AML-193 (cell line): Measurements from ENCODE around the gene ZNF776.
"Not testable (repeated sequence)": the region's sequence is repeated elsewhere in the genome, so short reads cannot be mapped to it uniquely, and the experiment has no call there.

Experiments used
- DNase-seq, 2 experiments: peaks; one replicate each; lab custom pipeline; 2025; lab: John Stamatoyannopoulos, UW

Gene ZNF776

DNA sequence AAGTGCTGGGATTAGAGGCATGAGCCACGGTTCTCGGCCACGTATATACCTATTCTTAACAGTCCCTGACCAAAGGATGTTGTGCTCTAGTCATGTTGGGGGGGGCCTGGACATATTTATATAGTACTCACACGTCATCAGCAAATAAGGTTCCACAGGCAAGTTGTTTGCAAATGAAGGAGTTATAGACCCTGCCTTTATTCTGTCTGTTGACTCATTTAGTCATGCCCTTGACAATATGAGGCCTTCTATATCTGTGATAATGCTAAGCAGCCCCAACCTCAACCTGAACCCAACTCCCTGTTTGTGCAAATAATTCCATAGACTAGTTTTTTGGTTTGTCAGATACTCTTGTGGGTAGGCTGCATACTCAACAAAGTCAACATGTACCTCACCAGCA is 31.7 kb downstream of the ZNF776 start:
- DNase-seq: no peak

GRCh38 chr19:57779220-57779845 is 32.7 kb downstream of the ZNF776 start:
- DNase-seq: no peak

DNA sequence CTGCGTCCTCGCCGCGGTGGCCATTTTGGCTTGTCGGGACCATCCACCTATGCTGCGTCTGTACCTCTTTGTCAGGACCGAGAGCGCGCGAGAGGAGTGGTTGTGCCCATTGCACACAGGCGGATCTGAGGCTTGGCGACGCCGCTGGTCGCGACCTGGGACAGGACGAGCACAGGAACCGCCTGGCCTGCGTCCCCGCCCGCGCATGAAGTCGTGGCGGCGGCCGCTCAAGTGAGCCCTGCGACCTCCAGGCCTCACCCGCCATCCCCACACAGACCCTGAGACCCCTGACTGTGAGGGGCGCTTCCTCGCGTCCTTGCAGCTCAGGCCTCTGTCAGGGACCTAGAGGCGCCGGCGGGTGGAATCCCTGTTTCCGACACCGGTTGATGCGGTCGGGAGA is 39.7 kb downstream of the ZNF776 start:
- no peak for DNase-seq

DNA sequence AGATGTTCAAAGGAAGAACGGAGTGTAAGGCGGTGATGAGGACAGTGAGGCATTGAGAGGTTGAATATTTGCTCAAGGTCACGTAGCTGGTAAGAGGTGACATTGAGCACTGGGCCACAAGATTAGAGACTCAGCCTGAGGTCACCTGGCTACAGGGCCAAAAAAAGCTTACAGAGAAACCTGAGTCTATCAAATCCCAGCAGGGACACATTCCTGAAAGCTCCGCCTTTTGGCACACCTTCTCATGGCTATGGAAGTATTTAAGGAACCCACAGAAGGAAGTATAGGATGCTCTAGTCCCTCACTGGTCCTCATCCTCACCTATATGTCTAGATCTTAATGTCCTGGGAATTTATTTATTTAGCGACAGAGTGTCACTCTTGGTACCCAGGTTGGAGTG is 40.3 kb downstream of the ZNF776 start:
- no peak for DNase-seq

DNA sequence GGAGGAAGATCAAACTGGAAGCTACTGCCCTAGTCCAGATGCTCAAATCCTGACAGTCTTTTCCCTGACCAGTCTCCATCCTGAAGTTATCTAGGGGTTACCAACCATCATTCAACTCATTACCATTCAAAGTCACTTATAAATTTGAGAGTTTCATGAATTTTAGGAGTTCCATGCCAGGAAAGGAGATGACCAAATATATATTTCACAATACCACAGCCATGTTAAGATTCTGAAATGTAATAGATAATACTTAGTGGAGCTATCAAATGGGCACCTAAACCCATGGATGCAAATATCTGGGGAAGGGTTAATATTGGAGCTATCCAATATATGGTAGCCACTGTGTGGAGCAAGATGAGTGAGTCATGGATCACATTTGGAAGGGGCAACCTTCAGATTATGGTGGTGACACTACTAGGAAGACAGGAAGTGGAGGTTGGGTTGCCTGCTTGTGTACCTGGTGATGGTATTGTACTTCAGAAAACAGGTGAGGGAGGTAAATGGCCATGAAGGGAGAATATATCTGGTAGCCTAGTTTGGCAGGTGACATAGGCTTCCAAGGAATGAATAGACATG is 41.6 kb downstream of the ZNF776 start:
- DNase-seq: no peak

DNA sequence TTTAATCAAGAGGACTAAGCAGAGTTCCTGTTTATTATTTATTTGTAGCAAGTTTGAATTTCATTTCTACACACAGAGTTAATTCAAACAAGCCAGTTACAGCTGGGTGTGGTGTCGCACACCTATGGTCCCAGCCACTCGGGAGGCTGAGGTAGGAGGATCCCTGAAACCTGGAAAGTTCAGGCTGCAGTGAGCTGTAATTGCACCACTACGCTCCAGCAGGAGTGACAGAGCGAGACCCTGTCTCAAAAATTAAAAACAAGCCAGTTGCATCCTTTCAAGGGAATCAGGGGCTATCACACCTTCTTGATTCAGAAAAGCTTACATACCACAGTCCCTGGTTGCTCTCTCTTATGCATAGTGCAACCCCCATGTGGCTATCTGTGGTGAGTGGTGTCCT is 42.7 kb downstream of the ZNF776 start:
- DNase-seq: no peak

DNA sequence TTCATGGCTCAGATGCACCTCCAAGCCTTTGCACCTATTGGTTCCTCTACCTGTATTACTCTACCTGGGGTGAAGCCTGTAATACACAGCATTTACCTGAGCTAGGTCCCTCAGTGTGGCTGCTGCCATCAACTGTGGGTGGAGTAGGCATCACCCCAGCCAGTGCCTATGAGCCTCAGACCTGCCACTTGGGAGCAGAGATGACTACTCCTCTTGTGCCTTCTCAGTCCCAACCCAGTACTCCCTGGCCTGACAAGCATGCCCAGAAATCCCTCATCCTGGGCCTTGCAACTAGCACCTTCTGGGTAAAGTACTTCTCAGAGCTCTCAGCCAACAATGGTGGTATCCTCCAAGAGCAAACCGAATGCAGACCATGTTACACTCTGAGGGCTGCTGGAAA is 50.0 kb downstream of the ZNF776 start:
- not testable (repeated sequence) for DNase-seq

GRCh38 chr19:57800696-57801095 is 54.1 kb downstream of the ZNF776 start:
- DNase-seq: no peak

DNA sequence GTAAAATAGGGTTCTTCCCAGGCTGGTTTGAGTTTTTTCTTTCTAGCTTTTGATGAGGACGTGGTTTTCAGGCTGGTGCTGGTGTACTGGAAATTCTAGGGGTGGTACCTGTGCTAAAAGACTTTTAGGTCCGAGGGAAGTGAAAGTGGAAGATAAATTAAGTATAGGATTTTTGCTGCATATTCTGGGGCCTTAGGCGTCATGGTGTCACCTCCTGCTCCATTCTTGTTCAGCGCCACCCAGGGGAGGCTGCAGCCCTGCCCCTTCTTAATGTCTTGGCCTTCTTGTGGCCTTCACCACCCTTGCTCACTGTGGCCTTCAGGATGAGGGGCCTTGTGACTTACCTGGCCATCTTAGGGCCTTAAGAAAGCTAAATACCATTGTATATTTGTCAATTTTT is 55.7 kb downstream of the ZNF776 start:
- no peak for DNase-seq

DNA sequence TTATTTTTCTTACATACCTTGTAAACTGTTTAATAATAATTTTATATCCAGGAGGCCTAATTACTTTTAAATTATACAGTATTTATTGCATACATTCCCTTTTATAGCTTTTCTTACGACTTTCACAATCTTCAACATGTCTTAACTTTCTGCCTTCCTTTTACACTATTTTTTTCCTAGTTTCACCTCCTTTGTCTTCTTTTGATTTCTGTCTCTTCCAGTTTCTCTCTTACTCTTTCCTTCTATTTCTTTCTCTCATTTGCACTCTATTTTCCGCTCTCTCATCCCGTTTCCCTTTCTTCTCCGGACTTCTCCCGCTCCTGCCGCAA is 56.6 kb downstream of the ZNF776 start:
- no peak for DNase-seq

DNA sequence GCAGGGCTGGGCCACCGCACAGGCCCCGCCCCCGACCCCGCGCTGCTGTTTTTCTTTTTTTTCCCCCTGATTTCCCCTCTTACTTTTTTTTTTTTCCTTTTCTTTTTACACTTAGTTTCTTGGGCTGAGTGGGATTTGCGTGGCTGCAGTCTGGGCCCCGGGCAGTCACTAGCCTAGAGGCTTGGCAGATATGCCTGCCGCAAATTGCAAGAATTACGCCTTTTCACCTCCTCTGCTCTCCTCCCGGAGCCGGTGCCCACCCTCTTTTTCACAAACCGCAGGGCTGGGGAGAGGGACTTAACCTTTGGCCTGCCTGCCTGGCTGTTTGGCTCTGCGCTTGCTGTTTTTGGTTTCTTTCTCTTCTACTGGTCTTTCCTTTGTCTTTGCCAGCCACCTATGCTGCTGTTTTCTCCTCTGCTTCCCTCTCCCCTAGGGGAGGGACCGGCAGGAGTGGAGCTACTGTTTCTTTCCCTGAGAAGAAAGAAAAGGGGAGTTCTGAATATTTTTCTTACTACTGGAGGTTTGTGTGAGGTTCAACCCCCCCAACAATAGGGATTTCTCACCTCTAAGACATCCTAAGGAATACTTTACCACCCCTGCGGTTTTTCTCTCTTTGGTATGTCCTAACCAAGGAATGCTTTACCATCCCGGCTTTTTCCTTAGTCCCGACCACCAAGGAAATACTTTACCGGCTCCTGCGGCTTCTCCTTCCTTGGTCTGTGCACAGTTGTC is 57.1 kb downstream of the ZNF776 start:
- DNase-seq: no peak

DNA sequence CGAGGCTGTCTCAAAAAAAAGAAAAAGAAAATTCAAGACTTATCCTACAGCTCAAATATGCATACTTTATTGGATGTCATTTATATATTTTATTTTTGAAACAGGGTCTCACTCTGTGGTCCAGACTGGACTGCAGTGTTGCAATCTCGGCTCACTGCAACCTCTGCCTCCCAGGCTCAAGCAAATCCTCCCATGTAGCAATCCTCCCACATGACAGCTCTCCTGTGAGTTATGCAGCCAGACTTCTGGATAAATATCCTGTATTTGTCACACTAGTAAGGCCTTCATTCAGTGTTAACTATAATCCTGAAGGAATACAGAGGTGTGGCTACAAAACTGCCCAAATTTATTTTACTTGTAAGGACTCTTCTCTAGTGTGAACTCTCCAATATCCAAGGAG is 60.9 kb downstream of the ZNF776 start:
- DNase-seq: no peak
